Lung (tissue), 12 donors: ENCODE results near the gene RPRD2. TPM values are rescaled to one million over a fixed set of nuclear protein-coding genes. Genes with fewer than 3 reads are reported as not detected.

Source experiments
- ATAC-seq: fragments of 200-7000 bp; cut with Tn5 transposase; one replicate; pipeline ENCODE4 v1.9.1; 2020; ENCODE audit warnings: moderate number of reproducible peaks; ENCODE audit not compliant: insufficient read depth, low FRiP score
- DNase-seq, 3 donors: peaks; one replicate each; pipeline ENCODE4 v3.0.0-alpha.2; 2013 to 2017
- H3K27ac ChIP-seq, 2 donors: one replicate each; pipeline ENCODE4 v1.5.1; 2013; ENCODE audit warnings: mild to moderate bottlenecking in 2 of 2, moderate library complexity in 2 of 2, control low read depth in 1 of 2, inconsistent platforms in 1 of 2, low read depth in 1 of 2, low read length in 1 of 2
- H3K27me3 ChIP-seq, 3 donors: one replicate each; pipeline ENCODE4 v1.5.1; 2013; ENCODE audit warnings: low read length in 2 of 3; ENCODE audit not compliant: control insufficient read depth in 3 of 3, insufficient read depth in 3 of 3
- H3K36me3 ChIP-seq, 4 donors: one replicate each; pipeline ENCODE4 v1.5.1; 2013; ENCODE audit warnings: low read length in 4 of 4, mild to moderate bottlenecking in 1 of 4, moderate library complexity in 1 of 4; ENCODE audit not compliant: control insufficient read depth in 4 of 4, insufficient read depth in 4 of 4
- H3K4me1 ChIP-seq, 5 donors: one replicate each; pipeline ENCODE4 v1.5.1; 2013; ENCODE audit warnings: low read length in 5 of 5, mild to moderate bottlenecking in 2 of 5, moderate library complexity in 1 of 5; ENCODE audit not compliant: control insufficient read depth in 5 of 5, insufficient read depth in 5 of 5
- H3K4me3 ChIP-seq: one replicate; pipeline ENCODE4 v1.5.1; 2013; ENCODE audit warnings: mild to moderate bottlenecking, control low read depth, moderate library complexity
- H3K9ac ChIP-seq, 2 donors: one replicate each; pipeline ENCODE4 v1.5.1; 2013; ENCODE audit warnings: low read length in 2 of 2, control low read depth in 1 of 2; ENCODE audit not compliant: insufficient read depth in 1 of 2
- H3K9me3 ChIP-seq, 4 donors: one replicate each; pipeline ENCODE4 v1.5.1; 2013; ENCODE audit warnings: low read length in 3 of 4, mild to moderate bottlenecking in 1 of 4, moderate library complexity in 1 of 4; ENCODE audit not compliant: control insufficient read depth in 4 of 4, insufficient read depth in 3 of 4
- WGBS, 2 donors: extraction: QIAGEN DNeasy Blood & Tissue Kit; methylation state at CpG; one replicate each; pipeline ENCODE4 v1.1.7; 2013; 5-methylcytosine and 5-hydroxymethylcytosine counted together
- polyA plus RNA-seq, 2 donors: library from polyadenylated mRNA; stranded (reverse); fragments of 200-250 nt; gene quantifications; one replicate each; pipeline ENCODE4 v1.2.1, GENCODE V29; 2013
- total RNA-seq, 2 donors: library from RNA; depleted of rRNA in 1 of 2; stranded (reverse); fragments of >200 nt in 1 of 2; gene quantifications; one replicate each; pipeline ENCODE4 v1.2.1, GENCODE V29; 2014 to 2021
- TF ChIP-seq, protein P1 (sequence below): IDR thresholded peaks from 2 replicates; pipeline ENCODE4 v1.5.1; 2012; ENCODE audit warnings: mild to moderate bottlenecking; ENCODE audit errors: control extremely low read depth, extremely low read depth
- donor health status: control.
- donor health status: control.
- donor health status: Bipolar disorder and iron deficiency.
- donor health status: healthy.
- donor health status: DM: yes; HTN: yes; CAD: no.

Gene RPRD2
- total and polyA plus RNA-seq, 4 donors = 7.1 to 27.8 (median 14.7) TPM

DNA sequence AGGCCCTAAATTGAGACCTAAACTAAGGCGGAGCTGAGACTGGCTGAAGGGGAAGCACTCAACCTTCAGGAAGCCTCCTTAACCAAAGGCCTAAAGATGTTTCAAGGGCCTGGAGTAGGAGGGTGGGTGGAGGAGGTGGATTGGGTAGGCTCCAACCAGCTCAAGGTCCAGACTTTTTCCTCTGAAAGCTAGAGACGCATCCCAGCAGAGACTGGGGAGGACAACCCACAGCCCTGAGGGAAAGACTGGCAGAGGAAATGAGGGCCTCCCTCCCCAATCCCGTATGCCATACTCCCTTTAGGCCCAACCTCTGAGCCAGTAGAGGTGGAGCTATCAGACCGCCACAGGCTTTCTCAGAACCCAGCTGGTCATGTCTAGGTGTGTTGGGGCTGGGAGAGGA is 145.0 kb downstream of the RPRD2 start:
- peak; percentile 15 for ATAC-seq
- H3K27me3 ChIP-seq = no peaks in the 10 kb centered on the region
- 69 to 77% methylated on average over 4 of the region's 4 CpGs for WGBS, 2 donors
- no peaks in the 10 kb centered on the region for H3K9me3 ChIP-seq
- H3K4me3 ChIP-seq = no peak overlapping the region
- H3K9ac ChIP-seq = no peak overlapping the region
- TF ChIP-seq, protein P1, sequence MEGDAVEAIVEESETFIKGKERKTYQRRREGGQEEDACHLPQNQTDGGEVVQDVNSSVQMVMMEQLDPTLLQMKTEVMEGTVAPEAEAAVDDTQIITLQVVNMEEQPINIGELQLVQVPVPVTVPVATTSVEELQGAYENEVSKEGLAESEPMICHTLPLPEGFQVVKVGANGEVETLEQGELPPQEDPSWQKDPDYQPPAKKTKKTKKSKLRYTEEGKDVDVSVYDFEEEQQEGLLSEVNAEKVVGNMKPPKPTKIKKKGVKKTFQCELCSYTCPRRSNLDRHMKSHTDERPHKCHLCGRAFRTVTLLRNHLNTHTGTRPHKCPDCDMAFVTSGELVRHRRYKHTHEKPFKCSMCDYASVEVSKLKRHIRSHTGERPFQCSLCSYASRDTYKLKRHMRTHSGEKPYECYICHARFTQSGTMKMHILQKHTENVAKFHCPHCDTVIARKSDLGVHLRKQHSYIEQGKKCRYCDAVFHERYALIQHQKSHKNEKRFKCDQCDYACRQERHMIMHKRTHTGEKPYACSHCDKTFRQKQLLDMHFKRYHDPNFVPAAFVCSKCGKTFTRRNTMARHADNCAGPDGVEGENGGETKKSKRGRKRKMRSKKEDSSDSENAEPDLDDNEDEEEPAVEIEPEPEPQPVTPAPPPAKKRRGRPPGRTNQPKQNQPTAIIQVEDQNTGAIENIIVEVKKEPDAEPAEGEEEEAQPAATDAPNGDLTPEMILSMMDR = no peak
- no peak overlapping the region for H3K27ac ChIP-seq
- H3K4me1 ChIP-seq = peaks cover 0 to 15% (median 0%) of the 10 kb centered on the region in 5 donors
- DNase-seq = peak in 1 of 3 donors; percentile 18
- H3K36me3 ChIP-seq = peaks cover 9 to 25% (median 9%) of the 10 kb centered on the region in 4 donors

DNA sequence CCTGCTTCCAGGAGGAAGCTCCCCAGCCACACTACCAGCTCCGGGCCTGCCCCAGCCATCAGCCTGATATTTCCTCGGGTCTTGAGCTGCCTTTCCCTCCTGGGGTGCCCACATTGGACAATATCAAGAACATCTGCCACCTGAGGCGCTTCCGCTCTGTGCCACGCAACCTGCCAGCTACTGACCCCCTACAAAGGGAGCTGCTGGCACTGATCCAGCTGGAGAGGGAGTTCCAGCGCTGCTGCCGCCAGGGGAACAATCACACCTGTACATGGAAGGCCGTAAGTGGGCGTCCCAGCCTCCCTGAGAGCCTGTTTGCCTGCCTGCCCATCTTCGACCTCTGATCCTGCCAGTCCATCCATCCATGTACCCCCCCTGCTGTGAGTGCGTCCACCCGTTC is 147.6 kb downstream of the RPRD2 start:
- Histone ChIP-seq H3K4me3 (no peak overlapping the region), H3K27ac (no peak overlapping the region), H3K27me3 (no peaks in the 10 kb centered on the region), H3K36me3 (peaks cover 0 to 4% (median under 1%) of the 10 kb centered on the region in 4 donors), H3K9me3 (no peaks in the 10 kb centered on the region), H3K4me1 (peaks cover 0 to 10% (median 8%) of the 10 kb centered on the region in 5 donors), H3K9ac (no peak overlapping the region)
- 92 to 93% methylated on average over 12 of the region's 12 CpGs for WGBS, 2 donors
- DNase-seq (no peak), ATAC-seq (no peak)
- TF ChIP-seq, protein P1 = no peak

DNA sequence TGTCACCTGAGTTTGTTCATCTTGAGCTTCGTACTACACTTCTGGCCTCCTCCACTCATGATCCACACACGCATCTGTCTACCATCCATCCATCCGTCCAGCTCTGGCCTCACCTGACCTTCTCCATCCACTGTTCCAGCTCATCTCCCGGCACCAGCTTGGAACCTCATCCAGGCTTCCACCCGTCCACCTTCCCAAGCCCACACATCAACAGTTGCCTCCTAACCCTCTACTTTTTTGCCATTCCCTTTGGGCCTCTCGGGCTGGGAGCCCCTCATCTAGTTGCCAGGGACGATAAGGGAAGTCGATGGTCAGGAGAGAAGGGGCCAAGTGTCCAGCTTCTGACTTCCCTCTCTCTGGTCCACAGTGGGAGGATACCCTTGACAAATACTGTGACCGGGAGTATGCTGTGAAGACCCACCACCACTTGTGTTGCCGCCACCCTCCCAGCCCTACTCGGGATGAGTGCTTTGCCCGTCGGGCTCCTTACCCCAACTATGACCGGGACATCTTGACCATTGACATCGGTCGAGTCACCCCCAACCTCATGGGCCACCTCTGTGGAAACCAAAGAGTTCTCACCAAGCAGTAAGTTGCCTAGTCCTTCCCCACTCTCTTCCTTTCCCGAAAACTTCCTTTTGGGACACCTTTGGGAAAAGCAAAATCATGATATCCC is 148.2 kb downstream of the RPRD2 start:
- peaks cover 0 to 2% (median 0%) of the 10 kb centered on the region in 4 donors for H3K36me3 ChIP-seq
- H3K27me3 ChIP-seq = no peaks in the 10 kb centered on the region
- H3K4me3 ChIP-seq = no peak overlapping the region
- no peak overlapping the region for H3K27ac ChIP-seq
- TF ChIP-seq, protein P1 = no peak
- peaks cover 0 to 13% (median 8%) of the 10 kb centered on the region in 5 donors for H3K4me1 ChIP-seq
- ATAC-seq (no peak), DNase-seq (no peak)
- no peak overlapping the region for H3K9ac ChIP-seq
- H3K9me3 ChIP-seq = no peaks in the 10 kb centered on the region
- WGBS, 2 donors = 88 to 90% methylated on average over 17 of the region's 17 CpGs
